ENCODE results near the gene NME1.
A peak's percentile ranks its signal among the peaks of the same experiment; 100 is the strongest.

NME1 gene

GRCh38 chr17:51150932-51151331 is 2.4 kb upstream of the NME1 start:
- TF ChIP-seq POLR2A (IDR thresholded peaks at IDR 0.05; ENCODE audit: low read depth, low read length) (no peak), TAF1 (IDR thresholded peaks at IDR 0.05; ENCODE audit: borderline replicate concordance, low read depth, low read length) (no peak), POLR2AphosphoS5 (IDR thresholded peaks at IDR 0.05; ENCODE audit: low read depth, low read length) (no peak)
- no peak for DNase-seq (ENCODE audit: insufficient read length)
- no peak for FAIRE-seq

DNA sequence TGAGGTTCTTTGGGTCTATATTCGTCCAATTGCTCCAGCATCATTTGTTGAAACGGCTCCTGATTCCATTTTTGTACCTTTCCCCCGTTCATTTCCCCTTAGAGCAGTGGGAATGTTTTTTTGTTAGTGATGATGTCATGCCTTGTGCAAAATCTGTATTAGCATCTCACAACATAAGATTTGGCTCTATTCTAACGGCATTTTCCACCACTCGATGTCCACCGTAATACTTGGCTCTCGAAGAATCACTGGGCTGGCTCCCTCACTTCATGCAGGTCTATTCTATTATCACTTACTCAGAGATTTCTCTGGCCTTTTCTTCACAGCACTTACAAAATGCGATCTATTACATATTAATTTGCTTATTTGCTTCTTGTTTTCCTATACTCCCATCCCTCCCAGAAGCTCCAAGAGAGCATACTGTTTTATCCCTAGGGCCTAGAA is 571 bp upstream of the NME1 start:
- no peak for DNase-seq (ENCODE audit: insufficient read length)
- FAIRE-seq = no peak
- TF ChIP-seq TAF1 (IDR thresholded peaks at IDR 0.05; ENCODE audit: borderline replicate concordance, low read depth, low read length) (no peak), POLR2A (IDR thresholded peaks at IDR 0.05; ENCODE audit: low read depth, low read length) (no peak), POLR2AphosphoS5 (IDR thresholded peaks at IDR 0.05; ENCODE audit: low read depth, low read length) (no peak)

DNA sequence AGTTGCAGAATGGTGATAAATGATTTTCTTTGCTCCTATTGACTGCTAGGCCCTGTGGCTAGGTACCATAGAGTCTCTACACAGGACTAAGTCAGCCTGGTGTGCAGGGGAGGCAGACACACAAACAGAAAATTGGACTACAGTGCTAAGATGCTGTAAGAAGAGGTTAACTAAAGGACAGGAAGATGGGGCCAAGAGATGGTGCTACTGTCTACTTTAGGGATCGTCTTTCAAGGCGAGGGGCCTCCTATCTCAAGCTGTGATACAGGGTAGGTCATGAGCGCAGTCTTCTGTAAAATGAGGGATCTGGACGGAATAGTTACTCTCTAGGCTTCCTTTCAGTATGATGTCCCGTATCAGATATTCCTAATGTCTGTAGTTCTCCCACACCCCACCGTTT is 817 bp downstream of the NME1 start:
- TF ChIP-seq POLR2A (IDR thresholded peaks at IDR 0.05; ENCODE audit: low read depth, low read length) (no peak), TAF1 (IDR thresholded peaks at IDR 0.05; ENCODE audit: borderline replicate concordance, low read depth, low read length) (no peak), POLR2AphosphoS5 (IDR thresholded peaks at IDR 0.05; ENCODE audit: low read depth, low read length) (no peak)
- no peak for DNase-seq (ENCODE audit: insufficient read length)
- FAIRE-seq = no peak

- DNase-seq (ENCODE audit: insufficient read length) = no peak
- no peak for FAIRE-seq
- TF ChIP-seq TAF1 (IDR thresholded peaks at IDR 0.05; ENCODE audit: borderline replicate concordance, low read depth, low read length) (no peak), POLR2A (IDR thresholded peaks at IDR 0.05; ENCODE audit: low read depth, low read length) (no peak), POLR2AphosphoS5 (IDR thresholded peaks at IDR 0.05; ENCODE audit: low read depth, low read length) (no peak)
Observed at GRCh38 chr17:51155416-51155815, 2.1 kb downstream of the NME1 start.

DNA sequence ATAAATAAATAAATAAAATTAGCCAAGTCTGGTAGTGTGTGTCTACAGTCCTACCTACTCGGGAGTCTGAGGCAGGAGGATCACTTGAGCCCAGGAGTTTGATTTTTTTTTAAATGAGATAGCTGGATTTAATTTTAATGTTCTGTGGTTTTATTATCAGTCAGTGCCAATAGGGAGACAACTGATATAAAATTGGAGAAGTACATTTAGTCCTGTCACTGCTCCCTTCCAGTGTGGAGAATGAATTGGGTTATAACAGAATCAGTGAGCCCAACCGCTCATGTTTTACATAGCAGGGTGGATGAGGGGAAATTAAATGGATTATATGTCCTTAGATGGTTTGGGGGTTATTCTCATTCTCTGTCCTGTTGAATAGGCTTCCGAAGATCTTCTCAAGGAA is 6.2 kb downstream of the NME1 start:
- TF ChIP-seq TAF1 (IDR thresholded peaks at IDR 0.05; ENCODE audit: borderline replicate concordance, low read depth, low read length) (no peak), POLR2A (IDR thresholded peaks at IDR 0.05; ENCODE audit: low read depth, low read length) (no peak), POLR2AphosphoS5 (IDR thresholded peaks at IDR 0.05; ENCODE audit: low read depth, low read length) (no peak)
- DNase-seq (ENCODE audit: insufficient read length) (no peak), FAIRE-seq (no peak)

GRCh38 chr17:51161541-51161940 is 8.2 kb downstream of the NME1 start:
- TF ChIP-seq POLR2AphosphoS5 (IDR thresholded peaks at IDR 0.05; ENCODE audit: low read depth, low read length) (no peak), POLR2A (IDR thresholded peaks at IDR 0.05; ENCODE audit: low read depth, low read length) (no peak), TAF1 (IDR thresholded peaks at IDR 0.05; ENCODE audit: borderline replicate concordance, low read depth, low read length) (no peak)
- FAIRE-seq = no peak
- DNase-seq (ENCODE audit: insufficient read length) = no peak

- TF ChIP-seq TAF1 (IDR thresholded peaks at IDR 0.05; ENCODE audit: borderline replicate concordance, low read depth, low read length) (no peak), POLR2AphosphoS5 (IDR thresholded peaks at IDR 0.05; ENCODE audit: low read depth, low read length) (no peak), POLR2A (IDR thresholded peaks at IDR 0.05; ENCODE audit: low read depth, low read length) (no peak; the same call in 1 of the 2 replicates)
- DNase-seq (ENCODE audit: insufficient read length) (no peak), FAIRE-seq (no peak)
Observed at GRCh38 chr17:51164911-51165679, 11.7 kb downstream of the NME1 start.

DNA sequence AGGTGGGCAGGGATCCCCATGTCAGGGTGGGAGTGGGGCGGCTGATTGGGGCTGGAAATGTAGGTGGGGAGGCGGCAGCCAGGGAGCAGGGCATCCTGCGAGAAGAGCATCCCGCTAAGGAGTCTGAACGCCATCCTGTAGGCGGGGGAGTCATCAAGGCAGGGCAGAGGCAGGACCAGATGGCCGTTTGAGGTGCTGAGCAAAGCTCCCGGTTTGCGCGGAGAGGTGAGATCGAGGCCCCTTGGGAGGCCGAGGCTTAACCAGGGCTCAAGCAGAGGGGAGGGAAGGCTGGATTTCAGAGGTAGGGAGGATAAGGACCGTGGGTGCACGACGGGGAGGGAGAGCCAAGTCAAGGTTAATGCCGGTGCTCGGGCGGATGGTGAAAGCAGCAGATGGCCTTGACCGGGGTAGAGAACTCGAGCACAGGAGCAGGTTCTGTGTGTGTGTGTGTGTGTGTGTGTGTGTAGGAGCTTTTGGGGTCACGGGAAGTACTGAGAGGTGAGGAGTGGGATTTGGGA is 12.4 kb downstream of the NME1 start:
- FAIRE-seq = peak; percentile 89

GRCh38 chr17:51166198-51166986 is 13.0 kb downstream of the NME1 start, which contains the start of gene NME2:
Gene NME2, plus strand, starts transcription at chr17:51166411. Its CDS starts 420 bp downstream, at chr17:51166831.
- TF ChIP-seq TAF1 (IDR thresholded peaks at IDR 0.05; ENCODE audit: borderline replicate concordance, low read depth, low read length) = 0 out of 2 replicates have a peak, but pooled peaks have one; percentile 11
- TF ChIP-seq POLR2AphosphoS5 (IDR thresholded peaks at IDR 0.05; ENCODE audit: low read depth, low read length) = peak; percentile 88
- TF ChIP-seq POLR2A (IDR thresholded peaks at IDR 0.05; ENCODE audit: low read depth, low read length) = peak; percentile 72
- FAIRE-seq (peak; percentile 84), DNase-seq (ENCODE audit: insufficient read length) (peak; percentile 86)

More for the DNA sequence above, 12.4 kb downstream of the NME1 start:
- TF ChIP-seq POLR2AphosphoS5 (IDR thresholded peaks at IDR 0.05; ENCODE audit: low read depth, low read length) = no peak; the same call in 1 of the 2 replicates
- no peak for TF ChIP-seq POLR2A (IDR thresholded peaks at IDR 0.05; ENCODE audit: low read depth, low read length)
- TF ChIP-seq TAF1 (IDR thresholded peaks at IDR 0.05; ENCODE audit: borderline replicate concordance, low read depth, low read length) = no peak
- DNase-seq (ENCODE audit: insufficient read length) = no peak

DNA sequence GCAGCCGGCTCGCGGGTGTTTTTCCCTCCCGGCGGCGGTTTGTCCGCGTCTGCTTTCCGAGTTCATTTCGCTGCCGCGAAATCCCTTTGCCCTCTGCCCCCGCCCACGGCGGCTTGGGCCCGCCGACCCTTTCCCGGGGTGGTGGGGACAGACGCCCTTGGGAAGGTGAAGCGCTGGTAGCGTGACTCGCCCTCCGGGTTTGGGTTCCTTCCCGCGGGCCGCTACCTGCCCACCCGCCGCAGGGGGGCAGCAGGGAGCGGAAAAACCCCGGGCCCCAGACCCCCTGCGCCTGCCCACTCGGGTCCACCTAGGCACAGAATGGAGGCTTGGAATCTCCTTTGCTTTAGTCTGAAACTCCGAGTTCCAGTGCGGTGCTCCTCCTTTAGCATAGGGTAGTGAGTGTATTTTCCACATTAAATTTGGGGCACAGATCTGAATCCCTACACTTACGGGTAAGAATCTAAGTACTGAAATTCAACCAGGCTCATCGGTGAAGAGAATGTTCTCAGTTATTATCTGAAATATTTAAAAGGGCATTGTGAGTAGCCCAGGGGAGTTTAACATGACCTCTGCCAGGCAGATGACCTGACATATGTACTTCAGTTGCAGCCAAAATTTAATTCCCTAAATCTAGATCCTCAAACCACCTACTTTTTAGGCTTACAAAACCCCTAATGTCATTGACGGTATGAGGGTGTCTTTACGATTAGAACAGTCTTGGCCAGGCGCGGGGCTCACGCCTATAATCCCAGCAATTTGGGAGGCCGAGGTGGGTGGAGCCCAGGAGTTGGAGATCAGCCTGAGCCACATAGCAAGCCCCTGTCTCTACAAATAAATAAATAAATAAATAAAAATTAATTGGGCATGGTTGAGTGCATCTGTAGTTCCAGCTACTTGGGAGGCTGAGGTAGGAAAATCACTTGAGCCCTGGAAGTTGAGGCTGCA is 13.9 kb downstream of the NME1 start:
- peak; percentile 86 for DNase-seq (ENCODE audit: insufficient read length)
- peak; percentile 63 for FAIRE-seq
- no peak for TF ChIP-seq POLR2AphosphoS5 (IDR thresholded peaks at IDR 0.05; ENCODE audit: low read depth, low read length)
- TF ChIP-seq TAF1 (IDR thresholded peaks at IDR 0.05; ENCODE audit: borderline replicate concordance, low read depth, low read length) = no peak
- TF ChIP-seq POLR2A (IDR thresholded peaks at IDR 0.05; ENCODE audit: low read depth, low read length) = no peak

Data from GM12892 (cell line).